Right renal cortex interstitium (tissue), 3 donors: Measurements from ENCODE around the gene EMX2. TPM values are rescaled to one million over a fixed set of nuclear protein-coding genes. Genes with fewer than 3 reads are reported as not detected.
A peak's percentile ranks its signal among the peaks of the same experiment; 100 is the strongest.
"Not testable (repeated sequence)": the region's sequence is repeated elsewhere in the genome, so short reads cannot be mapped to it uniquely, and the experiment has no call there.

Experiments
- DNase-seq, 3 donors: peaks; one replicate each; pipeline ENCODE4 v3.0.0-alpha.2; 2013; ENCODE audit warnings: low read depth in 3 of 3, low spot score in 2 of 3
- polyA plus RNA-seq, 3 donors: library from polyadenylated mRNA; unstranded; fragments of 120-200 nt; gene quantifications; one replicate each; pipeline ENCODE4 v1.2.1, GENCODE V29; 2013; ENCODE audit not compliant: insufficient read length in 3 of 3

EMX2 gene
- polyA plus RNA-seq = 100 to 1,000 TPM; 173 to 189 (median 179) TPM

GRCh38 chr10:117542706-117543224, at the start of gene EMX2:
Gene EMX2 (plus strand): TSS chr10:117542746. CDS start chr10:117543268, 522 bp downstream.
- no peak for DNase-seq

GRCh38 chr10:117496031-117496430, 46.5 kb upstream of the EMX2 start:
- DNase-seq = no peak

- DNase-seq = peak; percentile 64 to 72 (median 70)
These were observed 45.9 kb upstream of the EMX2 start for GRCh38 chr10:117496616-117497028.

GRCh38 chr10:117497736-117498135, 44.8 kb upstream of the EMX2 start:
- DNase-seq = no peak

GRCh38 chr10:117499248-117500105, 43.1 kb upstream of the EMX2 start:
- DNase-seq = no peak

GRCh38 chr10:117500456-117500855, 42.1 kb upstream of the EMX2 start:
- no peak for DNase-seq

GRCh38 chr10:117501460-117502035, 41.0 kb upstream of the EMX2 start:
- DNase-seq = no peak

GRCh38 chr10:117502421-117503243, 39.9 kb upstream of the EMX2 start:
- no peak for DNase-seq

- DNase-seq = peak; percentile 47 to 61 (median 50)
These were observed 39.0 kb upstream of the EMX2 start for GRCh38 chr10:117503244-117504205.

- no peak for DNase-seq
These were observed 38.0 kb upstream of the EMX2 start for GRCh38 chr10:117504562-117504961.

GRCh38 chr10:117507081-117507480, 35.5 kb upstream of the EMX2 start:
- not testable (repeated sequence) for DNase-seq

GRCh38 chr10:117509573-117509972, 33.0 kb upstream of the EMX2 start:
- DNase-seq = no peak

- DNase-seq = no peak
These were observed 30.8 kb upstream of the EMX2 start for GRCh38 chr10:117511601-117512390.

- no peak for DNase-seq
These were observed 27.6 kb upstream of the EMX2 start for GRCh38 chr10:117514971-117515370.

GRCh38 chr10:117516681-117517080, 25.9 kb upstream of the EMX2 start:
- DNase-seq = no peak

GRCh38 chr10:117518246-117518645, 24.3 kb upstream of the EMX2 start:
- no peak for DNase-seq

- DNase-seq = no peak
These were observed 23.3 kb upstream of the EMX2 start for GRCh38 chr10:117519286-117519685.

GRCh38 chr10:117519879-117520278, 22.7 kb upstream of the EMX2 start:
- DNase-seq = no peak

GRCh38 chr10:117530791-117531190, 11.8 kb upstream of the EMX2 start:
- no peak for DNase-seq
